ENCODE measurements around the gene DPPA5. TPM values are rescaled to one million over a fixed set of nuclear protein-coding genes. Genes with fewer than 3 reads are reported as not detected.

The DPPA5 gene
- total RNA-seq, 1 donor from 2014 or later = not detected

DNA sequence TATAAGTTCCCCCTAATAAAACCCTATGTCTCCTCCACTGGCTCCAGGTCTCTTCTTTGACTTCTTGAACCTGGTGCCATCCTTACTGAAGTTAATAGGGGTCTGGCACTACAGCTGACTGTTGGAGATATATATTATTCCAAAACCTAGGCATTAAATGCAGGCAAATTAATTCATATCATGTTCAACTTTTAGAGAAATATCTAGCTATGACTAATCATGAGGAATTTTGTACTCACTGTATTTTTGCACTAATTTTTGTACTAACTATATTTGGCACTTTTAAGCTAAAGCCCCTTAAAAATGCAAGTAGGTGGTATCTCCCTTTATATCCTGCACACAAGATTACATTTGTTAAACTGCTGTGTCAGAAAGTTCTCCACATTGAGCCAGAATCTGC lies 10.9 kb downstream of the DPPA5 start:
- H3K4me1 ChIP-seq = no peaks in the 10 kb centered on the region
- H3K27me3 ChIP-seq (ENCODE audit: low read depth) = peaks cover 24% of the 10 kb centered on the region
- H3K27ac ChIP-seq (replicated peaks) = no peak overlapping the region
- no peak for DNase-seq
- intact Hi-C loops (cut with micrococcal nuclease) = no loop called here
- TF ChIP-seq, protein P1, sequence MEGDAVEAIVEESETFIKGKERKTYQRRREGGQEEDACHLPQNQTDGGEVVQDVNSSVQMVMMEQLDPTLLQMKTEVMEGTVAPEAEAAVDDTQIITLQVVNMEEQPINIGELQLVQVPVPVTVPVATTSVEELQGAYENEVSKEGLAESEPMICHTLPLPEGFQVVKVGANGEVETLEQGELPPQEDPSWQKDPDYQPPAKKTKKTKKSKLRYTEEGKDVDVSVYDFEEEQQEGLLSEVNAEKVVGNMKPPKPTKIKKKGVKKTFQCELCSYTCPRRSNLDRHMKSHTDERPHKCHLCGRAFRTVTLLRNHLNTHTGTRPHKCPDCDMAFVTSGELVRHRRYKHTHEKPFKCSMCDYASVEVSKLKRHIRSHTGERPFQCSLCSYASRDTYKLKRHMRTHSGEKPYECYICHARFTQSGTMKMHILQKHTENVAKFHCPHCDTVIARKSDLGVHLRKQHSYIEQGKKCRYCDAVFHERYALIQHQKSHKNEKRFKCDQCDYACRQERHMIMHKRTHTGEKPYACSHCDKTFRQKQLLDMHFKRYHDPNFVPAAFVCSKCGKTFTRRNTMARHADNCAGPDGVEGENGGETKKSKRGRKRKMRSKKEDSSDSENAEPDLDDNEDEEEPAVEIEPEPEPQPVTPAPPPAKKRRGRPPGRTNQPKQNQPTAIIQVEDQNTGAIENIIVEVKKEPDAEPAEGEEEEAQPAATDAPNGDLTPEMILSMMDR (IDR thresholded peaks at IDR 0.05; ENCODE audit: borderline replicate concordance) = no peak
- no peaks in the 10 kb centered on the region for H3K36me3 ChIP-seq
- no peak overlapping the region for H3K4me3 ChIP-seq
- H3K9me3 ChIP-seq (replicated peaks) = no peaks in the 10 kb centered on the region

DNA sequence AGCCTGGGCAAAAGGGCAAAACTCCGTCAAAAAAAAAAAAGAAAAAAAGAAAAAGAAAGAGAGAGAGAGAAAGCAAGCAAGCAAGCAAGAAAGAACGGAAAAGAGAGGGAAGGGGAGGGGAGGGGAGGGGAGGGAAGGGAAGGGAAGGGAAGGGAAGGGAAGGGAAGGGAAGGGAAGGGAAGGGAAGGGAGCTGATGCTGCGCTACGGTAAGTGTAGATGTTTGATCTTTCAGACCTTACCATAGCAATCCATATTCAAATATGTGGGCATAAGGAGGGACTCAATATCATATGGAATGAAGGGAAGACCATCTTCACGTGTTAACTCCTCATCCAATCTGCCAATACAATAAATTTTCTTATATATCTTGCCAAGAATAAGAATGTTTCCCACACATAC lies 11.9 kb downstream of the DPPA5 start:
- intact Hi-C loops (cut with micrococcal nuclease) = no loop called here
- Histone ChIP-seq H3K9me3 (replicated peaks) (no peaks in the 10 kb centered on the region), H3K4me3 (no peak overlapping the region), H3K27me3 (ENCODE audit: low read depth) (peaks cover 14% of the 10 kb centered on the region), H3K36me3 (no peaks in the 10 kb centered on the region), H3K4me1 (no peaks in the 10 kb centered on the region), H3K27ac (replicated peaks) (no peak overlapping the region)
- DNase-seq = no peak
- TF ChIP-seq, protein P1 (IDR thresholded peaks at IDR 0.05; ENCODE audit: borderline replicate concordance) = no peak

DNA sequence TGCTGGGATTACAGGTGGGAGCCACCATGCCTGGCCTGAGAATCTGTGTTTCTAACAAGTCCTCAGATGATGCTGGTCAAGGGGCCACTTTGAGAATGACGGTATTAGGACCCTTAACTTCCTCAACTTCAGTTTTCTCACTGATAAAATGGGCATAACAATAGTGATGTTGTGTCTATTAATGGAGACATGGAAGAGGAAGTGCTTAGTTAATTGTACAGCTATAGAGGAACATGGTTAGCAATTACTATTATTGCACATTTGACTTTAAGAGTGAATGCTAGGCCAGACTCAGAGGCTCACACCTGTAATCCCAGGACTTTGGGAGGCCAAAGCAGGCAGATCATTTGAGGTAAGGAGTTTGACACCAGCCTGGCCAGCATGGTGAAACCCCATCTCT lies 12.7 kb downstream of the DPPA5 start:
- H3K4me1 ChIP-seq = no peaks in the 10 kb centered on the region
- no peak overlapping the region for H3K4me3 ChIP-seq
- TF ChIP-seq, protein P1 (IDR thresholded peaks at IDR 0.05; ENCODE audit: borderline replicate concordance) = no peak
- no peaks in the 10 kb centered on the region for H3K36me3 ChIP-seq
- DNase-seq = no peak
- no peak overlapping the region for H3K27ac ChIP-seq (replicated peaks)
- intact Hi-C loops (cut with micrococcal nuclease) = no loop called here
- no peaks in the 10 kb centered on the region for H3K9me3 ChIP-seq (replicated peaks)
- H3K27me3 ChIP-seq (ENCODE audit: low read depth) = peaks cover 6% of the 10 kb centered on the region

DNA sequence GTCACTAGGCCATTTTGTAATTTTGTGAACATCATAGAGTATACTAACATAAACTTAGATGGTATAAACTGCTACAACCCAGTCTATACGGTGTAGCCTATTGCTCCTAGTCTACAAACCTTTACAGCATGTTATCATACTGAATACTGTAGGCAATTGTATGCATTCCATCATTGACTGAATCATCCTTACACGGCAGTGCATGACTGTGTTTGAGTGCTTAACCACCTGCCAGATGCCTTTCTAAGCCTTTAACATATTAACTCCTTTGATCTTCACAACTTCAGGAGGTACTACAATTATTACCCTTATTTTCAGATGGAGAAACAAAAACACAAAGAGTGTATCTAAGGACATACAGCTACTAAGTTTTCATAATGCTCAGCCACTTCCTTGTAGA lies 14.0 kb downstream of the DPPA5 start:
- intact Hi-C loops (cut with micrococcal nuclease) = no loop called here
- H3K4me3 ChIP-seq = no peak overlapping the region
- no peaks in the 10 kb centered on the region for H3K4me1 ChIP-seq
- no peaks in the 10 kb centered on the region for H3K9me3 ChIP-seq (replicated peaks)
- DNase-seq = no peak
- TF ChIP-seq, protein P1 (IDR thresholded peaks at IDR 0.05; ENCODE audit: borderline replicate concordance) = no peak
- no peaks in the 10 kb centered on the region for H3K36me3 ChIP-seq
- H3K27me3 ChIP-seq (ENCODE audit: low read depth) = no peaks in the 10 kb centered on the region
- no peak overlapping the region for H3K27ac ChIP-seq (replicated peaks)

DNA sequence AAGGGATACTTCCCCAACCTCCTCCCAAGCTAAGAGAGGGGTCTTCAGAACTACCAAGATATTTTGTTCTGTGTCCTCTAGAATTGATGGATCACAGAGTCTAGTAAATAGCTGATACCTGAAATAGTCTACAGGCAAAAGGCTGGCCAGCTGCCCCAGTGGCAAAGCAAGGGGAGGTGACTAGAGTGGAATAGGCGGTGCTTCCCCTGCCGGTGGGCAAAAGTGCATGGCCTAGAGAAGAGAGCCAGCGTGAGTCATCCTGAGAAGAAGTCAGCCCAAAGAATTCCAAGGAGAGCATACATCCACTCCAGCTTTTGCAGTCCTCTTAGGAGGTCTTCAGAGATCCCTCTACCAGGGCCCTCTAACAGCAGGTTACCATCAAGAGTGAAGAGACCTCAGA lies 14.7 kb downstream of the DPPA5 start:
- Histone ChIP-seq H3K36me3 (no peaks in the 10 kb centered on the region), H3K27me3 (ENCODE audit: low read depth) (no peaks in the 10 kb centered on the region), H3K9me3 (replicated peaks) (no peaks in the 10 kb centered on the region), H3K4me1 (no peaks in the 10 kb centered on the region), H3K27ac (replicated peaks) (no peak overlapping the region), H3K4me3 (no peak overlapping the region)
- no peak for DNase-seq
- TF ChIP-seq, protein P1 (IDR thresholded peaks at IDR 0.05; ENCODE audit: borderline replicate concordance) = no peak
- intact Hi-C loops (cut with micrococcal nuclease) = no loop called here

DNA sequence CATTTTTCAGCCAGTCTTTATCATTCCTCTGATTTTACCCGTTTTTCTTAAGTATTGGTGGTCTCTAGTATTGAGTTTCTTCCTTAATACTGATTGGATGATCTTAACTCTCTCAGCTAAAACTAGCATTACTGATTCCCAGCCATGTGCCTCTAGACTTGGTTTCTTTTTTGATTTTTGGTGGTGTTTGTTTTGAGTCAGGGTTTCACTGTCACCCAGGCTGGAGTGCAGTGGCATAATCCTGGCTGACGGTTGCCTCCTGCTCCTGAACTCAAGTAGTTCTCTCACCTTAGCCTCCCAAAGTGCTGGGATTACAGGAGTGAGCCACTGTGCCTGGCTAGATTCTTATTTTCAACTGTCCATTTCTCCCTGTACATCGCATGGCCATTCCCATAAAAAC lies 24.9 kb downstream of the DPPA5 start:
- no peak overlapping the region for H3K27ac ChIP-seq (replicated peaks)
- no peaks in the 10 kb centered on the region for H3K36me3 ChIP-seq
- intact Hi-C loops (cut with micrococcal nuclease) = no loop called here
- H3K4me3 ChIP-seq = no peak overlapping the region
- TF ChIP-seq, protein P1 (IDR thresholded peaks at IDR 0.05; ENCODE audit: borderline replicate concordance) = no peak
- no peaks in the 10 kb centered on the region for H3K9me3 ChIP-seq (replicated peaks)
- peaks cover 60% of the 10 kb centered on the region for H3K27me3 ChIP-seq (ENCODE audit: low read depth)
- no peak for DNase-seq
- H3K4me1 ChIP-seq = no peaks in the 10 kb centered on the region
